ENCODE measurements around the gene HNRNPA2B1. TPM values are rescaled to one million over a fixed set of nuclear protein-coding genes. Genes with fewer than 3 reads are reported as not detected.

HNRNPA2B1 gene
- 1,000 to 10,000 TPM in 1 of 4 donors, 100 to 1,000 TPM in 3; 495 to 1,007 (median 736) TPM for polyA plus RNA-seq
- long read RNA-seq, donor 1, full-length matches to known transcripts, result 259 of 1,261 reads
- long read RNA-seq, donor 1, partial matches to known transcripts, result 912 of 1,261 reads
- long read RNA-seq, donor 1, other reads (novel, unspliced or antisense), result 90 of 1,261 reads
- long read RNA-seq, donor 2, full-length matches to known transcripts, result 54 of 207 reads
- long read RNA-seq, donor 2, partial matches to known transcripts, result 147 of 207 reads
- long read RNA-seq, donor 2, other reads (novel, unspliced or antisense), result 6 of 207 reads
- long read RNA-seq, donor 3, full-length matches to known transcripts, result 130 of 315 reads
- long read RNA-seq, donor 3, partial matches to known transcripts, result 180 of 315 reads
- long read RNA-seq, donor 3, other reads (novel, unspliced or antisense), result 5 of 315 reads
- long read RNA-seq, donor 4, transcript HNRNPA2B1-205 (2 exons, 1,220 nt), result major isoform, 10 of 10 reads
- long read RNA-seq, donor 4, partial matches to known transcripts, result 0 of 10 reads
- long read RNA-seq, donor 4, other reads (novel, unspliced or antisense), result 0 of 10 reads
- long read RNA-seq, donor 5, transcript HNRNPA2B1-205 (2 exons, 1,220 nt), result major isoform, 9 of 97 reads
- long read RNA-seq, donor 5, partial matches to known transcripts, result 81 of 97 reads
- long read RNA-seq, donor 5, other reads (novel, unspliced or antisense), result 0 of 97 reads
- long read RNA-seq, donor 6, full-length matches to known transcripts, result 93 of 234 reads
- long read RNA-seq, donor 6, partial matches to known transcripts, result 141 of 234 reads
- long read RNA-seq, donor 6, other reads (novel, unspliced or antisense), result 0 of 234 reads
- long read RNA-seq, donor 7, full-length matches to known transcripts, result 183 of 509 reads
- long read RNA-seq, donor 7, partial matches to known transcripts, result 284 of 509 reads
- long read RNA-seq, donor 7, other reads (novel, unspliced or antisense), result 42 of 509 reads
- long read RNA-seq, donor 8, full-length matches to known transcripts, result 24 of 37 reads
- long read RNA-seq, donor 8, partial matches to known transcripts, result 13 of 37 reads
- long read RNA-seq, donor 8, other reads (novel, unspliced or antisense), result 0 of 37 reads
- long read RNA-seq, donor 9, transcript HNRNPA2B1-202 (11 exons, 1,711 nt), result minor isoform, 6 of 46 reads
- long read RNA-seq, donor 9, transcript HNRNPA2B1-205 (2 exons, 1,220 nt), result major isoform, 18 of 46 reads
- long read RNA-seq, donor 9, partial matches to known transcripts, result 21 of 46 reads
- long read RNA-seq, donor 9, other reads (novel, unspliced or antisense), result 0 of 46 reads
- long read RNA-seq, donor 10, full-length matches to known transcripts, result 206 of 663 reads
- long read RNA-seq, donor 10, partial matches to known transcripts, result 420 of 663 reads
- long read RNA-seq, donor 10, other reads (novel, unspliced or antisense), result 37 of 663 reads

DNA sequence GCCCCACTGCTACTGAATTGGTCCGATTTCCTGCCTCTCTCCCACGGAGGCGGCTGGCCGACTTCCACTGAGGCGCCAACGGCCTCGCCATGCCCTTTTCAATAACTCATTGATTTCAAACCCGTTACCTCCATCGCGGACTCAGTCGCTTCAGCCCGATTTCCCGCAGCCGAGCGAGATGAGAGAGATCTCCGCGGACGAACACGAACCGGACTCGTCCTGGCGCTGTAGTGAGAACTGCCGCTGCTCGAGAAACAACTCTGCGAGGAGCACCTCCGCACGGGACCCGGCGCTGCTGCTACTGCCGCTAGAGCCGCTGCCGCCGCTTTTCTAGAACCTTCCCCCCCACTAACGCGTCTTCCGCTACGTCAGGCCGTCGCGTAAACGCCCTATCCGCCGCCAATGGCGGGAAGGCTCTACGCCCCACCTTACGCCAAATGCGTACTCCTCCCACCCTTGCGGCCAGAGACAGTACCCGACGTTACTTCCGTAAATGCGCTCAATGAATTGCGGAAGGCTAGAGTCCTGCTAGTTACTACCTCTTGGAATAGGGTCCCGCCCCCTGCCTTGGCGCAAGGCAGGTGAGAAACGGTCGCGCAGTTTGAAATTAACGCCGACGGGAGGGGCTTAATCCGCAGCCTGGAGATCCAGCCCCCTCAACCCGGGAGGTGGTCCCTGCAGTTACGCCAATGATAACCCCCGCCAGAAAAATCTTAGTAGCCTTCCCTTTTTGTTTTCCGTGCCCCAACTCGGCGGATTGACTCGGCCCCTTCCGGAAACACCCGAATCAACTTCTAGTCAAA is at the start of gene HNRNPA2B1:
Gene HNRNPA2B1, minus strand, starts transcription at position 303 of the 803 bp plus-strand sequence. Its CDS starts 169 bp downstream, at position 134.
- H3K27ac ChIP-seq (ENCODE audit: low read depth in 1 of 3, low read length in 2 of 3), result peak within 1 kb of the TSS; percentile 99
- peaks cover 3 to 10% (median 4%) of the 10 kb centered on the region in 3 donors for H3K36me3 ChIP-seq (ENCODE audit: control insufficient read depth in 3 of 3, insufficient read depth in 2 of 3, low read depth in 1 of 3, low read length in 3 of 3)
- no peaks in the 10 kb centered on the region for H3K9me3 ChIP-seq (ENCODE audit: control insufficient read depth in 2 of 2, insufficient read depth in 1 of 2, low read depth in 1 of 2, low read length in 1 of 2)
- FAIRE-seq (no peak), DNase-seq (peak; percentile 98 to 100)
- WGBS, 3 donors, result 0% methylated on average over 71 of the region's 71 CpGs
- peaks cover 0 to 18% (median 2%) of the 10 kb centered on the region in 3 donors for H3K4me1 ChIP-seq (ENCODE audit: control insufficient read depth in 3 of 3, insufficient read depth in 2 of 3, low read depth in 1 of 3, low read length in 2 of 3)
- H3K4me3 ChIP-seq (ENCODE audit: low read depth in 1 of 3, low read length in 3 of 3), result peak within 1 kb of the TSS; percentile 91 to 99 (median 96)
- no peaks in the 10 kb centered on the region for H3K27me3 ChIP-seq (ENCODE audit: control insufficient read depth in 3 of 3, insufficient read depth in 3 of 3, low read length in 3 of 3)

DNA sequence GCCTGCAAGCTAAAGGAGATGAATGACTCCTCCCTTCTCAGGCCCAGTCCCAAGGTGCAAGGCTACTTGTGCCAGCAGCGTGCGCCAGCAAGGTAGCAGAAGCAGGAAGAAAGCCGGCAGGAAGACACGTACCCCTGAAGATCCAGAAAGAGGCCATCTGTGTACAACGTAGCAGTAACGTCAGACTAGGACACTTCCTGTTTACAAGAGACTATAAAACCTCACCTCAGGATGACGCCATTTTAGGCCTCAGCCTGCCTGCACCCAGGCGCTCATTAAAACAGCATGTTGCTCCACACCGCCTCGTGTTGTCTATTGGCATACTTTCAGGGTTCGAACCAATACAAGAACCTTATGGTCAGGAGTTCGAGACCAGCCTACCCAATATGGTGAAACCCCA is 49.7 kb upstream of the HNRNPA2B1 start:
- Histone ChIP-seq H3K4me3 (ENCODE audit: low read depth in 1 of 3, low read length in 3 of 3) (no peak overlapping the region), H3K4me1 (ENCODE audit: control insufficient read depth in 3 of 3, insufficient read depth in 2 of 3, low read depth in 1 of 3, low read length in 2 of 3) (no peaks in the 10 kb centered on the region), H3K9me3 (ENCODE audit: control insufficient read depth in 2 of 2, insufficient read depth in 1 of 2, low read depth in 1 of 2, low read length in 1 of 2) (no peaks in the 10 kb centered on the region), H3K27me3 (ENCODE audit: control insufficient read depth in 3 of 3, insufficient read depth in 3 of 3, low read length in 3 of 3) (no peaks in the 10 kb centered on the region), H3K27ac (ENCODE audit: low read depth in 1 of 3, low read length in 2 of 3) (no peak overlapping the region), H3K36me3 (ENCODE audit: control insufficient read depth in 3 of 3, insufficient read depth in 2 of 3, low read depth in 1 of 3, low read length in 3 of 3) (no peaks in the 10 kb centered on the region)
- DNase-seq, result no peak
- no peak for FAIRE-seq
- WGBS, 3 donors, result 83 to 91% (median 85%) methylated on average over 12 of the region's 12 CpGs

DNA sequence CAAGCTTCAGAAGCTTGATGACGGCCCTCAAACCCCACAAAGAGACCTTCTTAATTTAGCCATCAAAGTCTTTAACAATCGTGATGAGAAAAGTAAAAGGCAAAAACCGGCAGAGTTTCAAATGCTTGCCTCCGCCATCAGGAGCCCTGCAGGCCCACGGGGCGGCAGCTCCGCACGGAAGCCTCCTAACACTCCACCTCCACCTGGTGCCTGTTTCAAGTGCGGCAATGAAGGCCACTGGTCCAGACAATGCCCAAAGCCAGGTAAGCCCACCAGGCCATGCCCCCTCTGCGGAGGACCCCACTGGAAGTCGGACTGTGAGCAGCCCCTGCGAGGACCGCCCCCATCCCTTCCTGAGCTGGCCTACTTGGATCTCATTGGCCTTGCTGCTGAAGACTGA is 44.6 kb upstream of the HNRNPA2B1 start:
- Histone ChIP-seq H3K9me3 (ENCODE audit: control insufficient read depth in 2 of 2, insufficient read depth in 1 of 2, low read depth in 1 of 2, low read length in 1 of 2) (no peaks in the 10 kb centered on the region), H3K27me3 (ENCODE audit: control insufficient read depth in 3 of 3, insufficient read depth in 3 of 3, low read length in 3 of 3) (no peaks in the 10 kb centered on the region), H3K4me3 (ENCODE audit: low read depth in 1 of 3, low read length in 3 of 3) (no peak overlapping the region), H3K4me1 (ENCODE audit: control insufficient read depth in 3 of 3, insufficient read depth in 2 of 3, low read depth in 1 of 3, low read length in 2 of 3) (no peaks in the 10 kb centered on the region), H3K27ac (ENCODE audit: low read depth in 1 of 3, low read length in 2 of 3) (no peak overlapping the region), H3K36me3 (ENCODE audit: control insufficient read depth in 3 of 3, insufficient read depth in 2 of 3, low read depth in 1 of 3, low read length in 3 of 3) (no peaks in the 10 kb centered on the region)
- 91 to 96% (median 95%) methylated on average over 13 of the region's 13 CpGs for WGBS, 3 donors
- no peak for FAIRE-seq
- DNase-seq, result no peak

DNA sequence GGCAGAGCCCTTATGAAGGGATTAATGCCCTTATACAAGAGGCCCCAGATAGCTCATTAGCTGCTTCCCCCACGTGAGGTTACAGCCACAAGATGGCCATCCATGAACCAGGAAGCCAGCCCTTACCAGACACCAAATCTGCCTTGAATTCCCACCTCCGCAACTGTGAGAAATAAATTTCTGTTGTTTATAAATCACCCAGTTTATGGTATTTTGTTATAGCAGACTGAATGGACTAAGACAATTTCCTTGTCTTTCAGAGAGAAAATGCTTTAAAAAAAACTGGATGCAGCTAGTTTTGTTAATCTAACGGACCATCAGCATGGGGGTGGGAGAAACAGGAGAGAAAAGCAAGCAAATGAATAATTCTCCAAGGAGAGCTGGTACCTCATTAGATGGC is 37.5 kb upstream of the HNRNPA2B1 start:
- FAIRE-seq, result no peak
- no peaks in the 10 kb centered on the region for H3K4me1 ChIP-seq (ENCODE audit: control insufficient read depth in 3 of 3, insufficient read depth in 2 of 3, low read depth in 1 of 3, low read length in 2 of 3)
- 68 to 85% (median 74%) methylated on average over 3 of the region's 3 CpGs for WGBS, 3 donors
- H3K9me3 ChIP-seq (ENCODE audit: control insufficient read depth in 2 of 2, insufficient read depth in 1 of 2, low read depth in 1 of 2, low read length in 1 of 2), result no peaks in the 10 kb centered on the region
- H3K4me3 ChIP-seq (ENCODE audit: low read depth in 1 of 3, low read length in 3 of 3), result no peak overlapping the region
- H3K27ac ChIP-seq (ENCODE audit: low read depth in 1 of 3, low read length in 2 of 3), result no peak overlapping the region
- no peak for DNase-seq
- no peaks in the 10 kb centered on the region for H3K27me3 ChIP-seq (ENCODE audit: control insufficient read depth in 3 of 3, insufficient read depth in 3 of 3, low read length in 3 of 3)
- H3K36me3 ChIP-seq (ENCODE audit: control insufficient read depth in 3 of 3, insufficient read depth in 2 of 3, low read depth in 1 of 3, low read length in 3 of 3), result no peaks in the 10 kb centered on the region

DNA sequence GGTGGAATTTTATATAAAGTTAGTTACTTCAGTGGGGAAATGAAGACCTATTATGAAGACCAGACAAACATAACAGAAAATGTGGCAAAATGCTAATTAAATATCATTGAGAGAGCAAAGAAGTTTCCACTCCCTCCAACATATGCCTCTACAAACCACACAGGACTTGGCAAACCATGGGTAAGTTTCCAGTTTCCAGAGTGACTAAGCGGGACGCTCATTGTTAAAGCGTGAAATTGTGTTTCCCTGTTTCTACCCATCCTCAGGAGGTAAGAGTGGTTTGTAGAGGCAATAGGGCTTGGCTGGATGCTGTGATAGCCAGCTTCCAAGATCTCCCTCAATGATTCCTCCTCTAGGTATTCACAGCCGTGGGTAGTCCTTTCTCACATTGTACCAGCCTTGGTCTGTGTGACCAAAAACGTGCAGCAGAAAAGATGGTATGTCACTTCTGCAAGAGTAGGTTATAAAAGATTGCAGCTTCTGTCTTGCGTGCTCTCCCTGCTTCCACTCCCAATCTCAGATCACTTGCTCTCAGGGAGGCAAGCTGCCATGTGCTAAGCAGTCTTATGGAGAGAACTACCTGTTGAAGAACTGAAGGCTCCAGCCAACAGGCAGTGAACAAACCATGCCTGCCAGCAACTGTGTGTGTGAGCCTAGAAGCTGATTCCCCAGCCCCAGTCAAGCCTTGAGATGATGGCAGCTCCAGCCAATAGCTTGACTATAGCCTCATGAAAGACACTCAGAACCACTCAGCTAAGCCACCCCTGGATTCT is 36.7 kb upstream of the HNRNPA2B1 start:
- WGBS, 3 donors, result 80 to 90% (median 86%) methylated on average over 6 of the region's 6 CpGs
- DNase-seq (no peak), FAIRE-seq (no peak)
- no peak overlapping the region for H3K27ac ChIP-seq (ENCODE audit: low read depth in 1 of 3, low read length in 2 of 3)
- no peaks in the 10 kb centered on the region for H3K27me3 ChIP-seq (ENCODE audit: control insufficient read depth in 3 of 3, insufficient read depth in 3 of 3, low read length in 3 of 3)
- H3K4me1 ChIP-seq (ENCODE audit: control insufficient read depth in 3 of 3, insufficient read depth in 2 of 3, low read depth in 1 of 3, low read length in 2 of 3), result no peaks in the 10 kb centered on the region
- no peaks in the 10 kb centered on the region for H3K36me3 ChIP-seq (ENCODE audit: control insufficient read depth in 3 of 3, insufficient read depth in 2 of 3, low read depth in 1 of 3, low read length in 3 of 3)
- H3K9me3 ChIP-seq (ENCODE audit: control insufficient read depth in 2 of 2, insufficient read depth in 1 of 2, low read depth in 1 of 2, low read length in 1 of 2), result no peaks in the 10 kb centered on the region
- no peak overlapping the region for H3K4me3 ChIP-seq (ENCODE audit: low read depth in 1 of 3, low read length in 3 of 3)

DNA sequence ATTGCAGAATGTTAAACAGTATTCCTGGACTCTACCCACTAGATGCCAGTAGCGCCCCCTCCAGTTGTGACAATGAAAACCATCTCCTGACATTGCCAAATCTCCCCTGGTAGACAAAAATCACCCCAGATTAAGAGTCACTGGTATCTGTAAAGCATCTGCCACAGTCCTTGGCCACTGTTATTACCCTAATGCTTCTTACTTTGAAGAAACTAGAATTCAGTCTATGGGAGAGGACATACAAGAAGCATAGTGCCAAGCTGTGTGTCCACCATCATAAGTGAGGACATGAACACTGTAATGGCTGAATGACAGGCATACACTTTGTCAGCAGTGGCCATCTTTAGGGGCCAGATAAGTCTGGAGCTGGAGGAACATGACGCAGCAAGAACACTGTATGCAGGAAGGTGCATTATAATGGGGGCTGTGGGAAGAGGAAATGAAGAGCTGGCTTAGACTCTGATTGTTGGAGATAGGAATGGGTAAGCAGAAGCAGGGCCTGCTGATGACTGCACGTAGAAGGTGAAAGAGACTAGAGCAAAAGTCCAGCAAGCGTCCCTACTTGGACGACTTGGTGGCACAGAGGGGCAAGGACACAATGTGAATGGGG is 33.5 kb upstream of the HNRNPA2B1 start:
- FAIRE-seq (no peak), DNase-seq (no peak)
- Histone ChIP-seq H3K4me3 (ENCODE audit: low read depth in 1 of 3, low read length in 3 of 3) (no peak overlapping the region), H3K27me3 (ENCODE audit: control insufficient read depth in 3 of 3, insufficient read depth in 3 of 3, low read length in 3 of 3) (no peaks in the 10 kb centered on the region), H3K36me3 (ENCODE audit: control insufficient read depth in 3 of 3, insufficient read depth in 2 of 3, low read depth in 1 of 3, low read length in 3 of 3) (no peaks in the 10 kb centered on the region), H3K9me3 (ENCODE audit: control insufficient read depth in 2 of 2, insufficient read depth in 1 of 2, low read depth in 1 of 2, low read length in 1 of 2) (no peaks in the 10 kb centered on the region), H3K27ac (ENCODE audit: low read depth in 1 of 3, low read length in 2 of 3) (no peak overlapping the region), H3K4me1 (ENCODE audit: control insufficient read depth in 3 of 3, insufficient read depth in 2 of 3, low read depth in 1 of 3, low read length in 2 of 3) (no peaks in the 10 kb centered on the region)
- 75 to 84% (median 84%) methylated on average over 5 of the region's 5 CpGs for WGBS, 3 donors

DNA sequence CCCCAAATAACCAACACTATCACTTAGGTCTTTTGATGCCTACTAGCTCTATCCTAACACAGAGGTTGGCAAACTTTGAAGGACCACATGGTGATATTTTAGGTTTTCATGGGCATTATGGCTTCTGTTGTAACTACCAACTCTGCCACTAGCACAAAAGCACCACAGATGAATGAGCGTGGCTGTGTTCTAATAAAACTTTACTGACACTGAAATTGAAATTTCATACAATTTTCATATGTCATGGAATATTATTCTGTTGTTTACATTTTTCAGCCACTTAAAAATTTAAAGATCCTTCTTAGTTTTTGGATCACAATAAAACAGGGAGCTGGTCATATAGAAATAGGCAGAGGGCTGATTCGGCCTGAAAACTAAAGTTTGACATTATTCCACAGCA is 27.4 kb upstream of the HNRNPA2B1 start:
- Histone ChIP-seq H3K27me3 (ENCODE audit: control insufficient read depth in 3 of 3, insufficient read depth in 3 of 3, low read length in 3 of 3) (no peaks in the 10 kb centered on the region), H3K9me3 (ENCODE audit: control insufficient read depth in 2 of 2, insufficient read depth in 1 of 2, low read depth in 1 of 2, low read length in 1 of 2) (no peaks in the 10 kb centered on the region), H3K4me3 (ENCODE audit: low read depth in 1 of 3, low read length in 3 of 3) (no peak overlapping the region), H3K27ac (ENCODE audit: low read depth in 1 of 3, low read length in 2 of 3) (no peak overlapping the region), H3K4me1 (ENCODE audit: control insufficient read depth in 3 of 3, insufficient read depth in 2 of 3, low read depth in 1 of 3, low read length in 2 of 3) (no peaks in the 10 kb centered on the region), H3K36me3 (ENCODE audit: control insufficient read depth in 3 of 3, insufficient read depth in 2 of 3, low read depth in 1 of 3, low read length in 3 of 3) (no peaks in the 10 kb centered on the region)
- 92 to 94% (median 92%) methylated on average over 2 of the region's 2 CpGs for WGBS, 3 donors
- DNase-seq, result no peak
- FAIRE-seq, result no peak
